Fibroblast of peridontal ligament (primary cell): Measurements from ENCODE around the gene NTN1.

Experiments
- DNase-seq: peaks from one replicate; pipeline ENCODE4 v3.0.0-alpha.2; 2010; ENCODE audit errors: extremely low read depth

The NTN1 gene

DNA sequence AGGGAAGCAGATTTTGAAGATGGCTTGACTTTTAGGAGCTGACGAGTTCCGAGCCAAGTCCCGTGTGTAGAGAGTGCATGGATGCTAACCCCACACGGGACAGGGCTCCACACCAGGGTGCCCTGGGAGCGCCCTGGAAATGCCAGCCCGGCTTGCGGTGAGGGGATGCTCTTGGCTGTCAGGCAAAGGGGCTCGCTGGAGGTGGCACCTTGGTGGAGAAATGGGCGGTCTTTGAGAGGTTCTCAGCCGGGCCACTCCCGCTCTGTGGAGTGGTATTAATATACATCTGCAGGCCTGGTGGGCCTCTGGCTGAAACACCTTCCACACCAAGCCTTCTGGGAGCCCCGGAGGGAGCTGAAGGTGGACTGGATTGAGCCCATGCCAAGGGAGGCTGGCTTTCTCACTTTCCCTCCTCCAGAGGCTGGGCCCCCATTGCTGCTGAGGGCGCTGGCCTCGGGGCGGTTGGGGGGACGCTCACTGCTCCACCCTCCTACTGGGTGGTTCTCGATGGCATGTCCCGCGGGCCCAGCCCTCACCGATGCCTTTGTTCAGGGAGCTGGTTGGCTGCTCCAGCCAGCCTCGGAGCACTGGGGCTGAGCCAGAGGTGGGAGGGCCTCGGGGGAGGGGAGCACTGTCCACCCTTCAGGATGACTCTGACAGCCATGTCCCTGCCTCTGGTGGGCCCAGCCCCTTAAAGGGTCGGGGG, 210.3 kb downstream of the NTN1 start:
- no peak for DNase-seq

DNA sequence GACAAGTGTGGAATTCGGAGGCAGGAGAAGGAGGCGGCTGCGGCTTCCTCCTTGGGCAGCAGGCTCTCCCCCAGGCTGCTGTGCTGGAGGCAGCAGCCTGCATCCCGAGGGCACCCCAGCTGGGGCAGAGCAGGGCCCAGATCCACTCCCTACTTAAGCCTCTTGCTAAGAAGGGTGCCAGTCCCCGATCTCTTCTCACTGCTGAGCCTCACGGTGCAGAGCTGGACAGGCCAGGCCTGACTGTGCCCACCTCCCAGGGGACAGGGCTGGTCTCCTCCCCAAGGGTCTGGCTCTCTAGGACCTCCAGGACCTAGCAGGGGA, 210.8 kb downstream of the NTN1 start:
- DNase-seq, result no peak

DNA sequence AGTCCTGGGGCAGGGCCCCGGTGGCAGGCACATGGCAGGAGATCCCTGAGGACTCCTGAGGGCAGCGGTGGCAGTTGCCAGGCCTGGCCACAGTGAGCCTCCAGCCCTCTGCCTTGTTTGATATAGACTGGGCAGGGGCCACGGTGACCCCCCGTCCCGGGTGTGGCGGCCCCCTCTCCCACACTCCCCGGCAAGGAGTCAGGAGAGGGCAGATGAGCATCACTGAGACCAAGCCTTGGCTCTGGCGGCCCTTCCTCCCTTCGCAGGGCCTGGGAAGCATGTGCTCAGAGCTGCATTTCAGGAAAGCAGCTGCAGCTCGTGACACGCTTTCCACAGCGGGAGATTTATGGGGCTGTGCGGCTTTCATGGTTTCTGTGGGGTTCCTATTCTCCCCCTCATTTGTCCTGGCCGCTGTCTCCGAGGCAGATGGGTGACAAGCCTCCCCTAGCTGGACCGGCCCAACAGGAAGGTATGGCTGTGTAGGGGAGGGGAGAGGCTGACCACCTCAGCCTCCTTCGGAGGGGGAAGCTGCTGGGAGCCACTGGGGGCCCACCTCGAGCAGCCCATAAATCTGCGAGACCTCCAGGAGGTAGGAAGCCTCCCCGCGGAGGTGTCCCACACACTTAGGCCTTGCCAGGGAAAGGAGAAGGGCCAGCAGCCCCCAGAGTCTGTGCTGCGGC, 211.4 kb downstream of the NTN1 start:
- no peak for DNase-seq

DNA sequence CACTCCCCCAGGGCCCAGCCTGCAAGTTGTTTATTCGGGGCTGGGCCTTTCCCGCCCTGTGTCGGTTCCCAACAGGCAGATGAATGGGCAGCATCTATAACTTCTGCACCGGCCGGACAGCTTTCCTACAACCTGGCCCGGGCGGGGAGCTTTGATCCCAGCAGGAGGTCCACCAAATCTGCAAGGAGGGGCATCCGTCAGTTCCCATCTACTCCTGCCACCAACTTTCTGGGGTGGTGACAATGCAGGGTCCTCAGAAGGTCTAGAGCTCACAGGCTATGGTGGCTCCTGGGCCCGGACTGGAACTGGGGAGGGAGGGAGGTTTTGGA, 211.9 kb downstream of the NTN1 start:
- no peak for DNase-seq

DNA sequence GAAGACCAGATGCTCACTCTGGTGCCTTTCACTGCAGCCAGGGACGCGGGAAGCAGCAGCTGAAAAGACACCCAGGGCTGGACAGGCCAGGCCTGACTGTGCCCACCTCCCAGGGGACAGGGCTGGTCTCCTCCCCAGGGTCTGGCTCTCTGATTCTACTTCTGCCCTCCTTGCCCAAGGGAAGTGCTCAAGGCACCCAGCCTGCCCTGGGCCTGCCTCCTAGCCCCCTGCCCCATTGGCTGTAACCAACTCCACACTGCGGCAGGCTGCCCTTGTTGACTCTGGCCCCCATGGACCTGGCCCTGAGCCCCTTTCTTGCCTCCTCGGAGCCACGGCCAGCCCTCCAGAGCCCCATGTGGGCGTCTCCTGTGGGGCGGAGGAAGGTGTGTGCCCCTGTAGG, 212.5 kb downstream of the NTN1 start:
- DNase-seq, result no peak

DNA sequence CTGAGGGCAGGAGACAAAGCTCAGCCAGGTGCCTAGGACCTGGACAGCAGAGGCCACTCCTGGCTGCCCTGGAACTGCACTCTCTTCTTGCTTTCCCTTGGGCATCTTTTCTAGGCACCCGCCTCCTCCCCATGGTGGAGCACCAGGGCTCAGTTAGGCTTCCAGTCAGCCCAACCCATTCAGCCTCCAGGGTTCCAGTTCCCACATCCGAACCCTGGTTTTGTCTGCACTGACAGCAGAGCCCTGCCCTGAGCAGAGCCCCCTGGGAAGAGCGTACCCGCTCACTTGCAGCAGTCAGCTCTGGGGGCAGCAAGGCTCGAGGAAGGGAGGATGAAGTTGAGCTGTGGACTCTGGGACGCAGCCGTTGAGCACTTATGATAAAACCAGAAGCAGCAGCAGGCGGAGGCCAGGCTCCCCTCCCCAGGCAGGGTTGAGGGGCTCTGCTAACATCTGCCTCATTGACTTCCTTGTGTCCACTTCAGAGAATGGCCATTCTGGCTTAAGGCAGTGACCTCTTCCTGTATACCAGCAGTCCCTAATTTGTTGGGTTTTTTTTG, 213.2 kb downstream of the NTN1 start:
- no peak for DNase-seq

DNA sequence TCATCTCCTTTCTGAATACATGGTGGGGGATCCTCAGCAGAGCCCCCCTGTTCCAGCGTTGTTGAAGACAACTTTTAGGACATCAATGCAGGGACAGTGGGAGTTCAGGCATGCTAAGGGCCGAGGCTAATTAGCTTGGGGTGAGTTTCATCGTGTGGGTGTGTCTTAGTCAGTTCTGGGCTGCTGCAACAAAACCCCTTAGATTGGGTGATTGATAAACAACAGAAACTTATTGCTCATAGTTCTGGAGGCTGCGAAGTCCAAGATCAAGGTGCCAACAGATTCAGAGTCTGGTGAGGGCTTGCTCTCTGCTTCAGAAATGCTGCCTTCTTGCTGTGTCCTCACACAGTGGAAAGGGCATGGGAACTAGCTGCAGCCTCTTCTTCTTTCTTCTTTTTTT, 214.0 kb downstream of the NTN1 start:
- DNase-seq, result no peak

DNA sequence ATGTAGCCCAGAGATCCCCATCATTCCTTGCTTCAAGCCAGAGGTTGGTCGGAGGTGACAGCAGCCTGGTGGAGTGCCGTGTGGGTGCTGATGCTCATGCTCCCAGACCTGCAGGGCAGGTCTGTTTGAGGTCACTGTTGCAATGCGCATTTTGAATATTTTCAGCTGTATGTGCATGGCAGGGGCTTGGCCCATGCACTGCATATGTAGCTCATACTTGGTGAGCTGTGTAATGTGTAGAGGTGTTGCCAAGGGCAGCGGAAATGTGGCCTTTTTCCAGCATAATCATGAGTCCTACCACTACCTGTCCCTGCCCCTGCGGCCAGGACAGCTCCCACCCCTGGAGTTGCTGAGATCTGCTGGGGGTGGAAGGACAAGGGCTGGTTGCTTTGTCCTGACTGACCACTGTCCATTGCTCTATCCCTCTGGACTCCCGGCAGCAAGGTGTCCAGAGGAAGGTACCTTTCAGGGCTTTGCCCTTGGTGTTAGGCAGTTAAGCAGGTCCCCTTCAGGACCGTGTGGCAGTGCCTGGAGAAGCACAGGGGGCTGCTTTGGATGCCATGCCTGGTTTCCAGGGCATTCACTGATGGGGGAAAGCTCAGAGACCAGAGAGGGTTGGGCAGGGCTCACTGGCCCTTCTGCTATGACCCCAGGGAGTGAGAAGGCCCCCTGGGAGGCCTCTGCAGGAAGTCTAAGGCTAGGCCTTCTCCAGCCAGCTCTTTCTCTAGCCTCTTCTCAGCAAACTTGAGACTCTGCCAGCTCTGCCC, 215.2 kb downstream of the NTN1 start:
- no peak for DNase-seq

DNA sequence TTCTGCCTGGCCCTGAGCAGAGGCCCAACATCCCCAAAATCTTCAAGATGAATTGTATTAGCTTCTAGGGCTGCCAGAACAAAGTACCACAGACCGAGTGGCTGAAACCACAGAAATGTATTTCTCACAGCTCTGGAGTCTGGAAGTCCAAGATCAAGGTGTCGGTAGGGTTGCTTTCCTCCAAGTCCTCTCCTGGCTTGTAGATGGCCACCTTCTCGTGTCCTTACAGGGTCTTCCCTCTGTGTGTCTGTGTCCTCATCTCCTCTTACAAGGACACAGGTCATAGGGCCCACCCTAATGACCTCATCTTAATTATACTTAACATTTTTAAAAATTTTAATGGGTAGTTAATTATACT, 215.7 kb downstream of the NTN1 start:
- DNase-seq, result no peak

DNA sequence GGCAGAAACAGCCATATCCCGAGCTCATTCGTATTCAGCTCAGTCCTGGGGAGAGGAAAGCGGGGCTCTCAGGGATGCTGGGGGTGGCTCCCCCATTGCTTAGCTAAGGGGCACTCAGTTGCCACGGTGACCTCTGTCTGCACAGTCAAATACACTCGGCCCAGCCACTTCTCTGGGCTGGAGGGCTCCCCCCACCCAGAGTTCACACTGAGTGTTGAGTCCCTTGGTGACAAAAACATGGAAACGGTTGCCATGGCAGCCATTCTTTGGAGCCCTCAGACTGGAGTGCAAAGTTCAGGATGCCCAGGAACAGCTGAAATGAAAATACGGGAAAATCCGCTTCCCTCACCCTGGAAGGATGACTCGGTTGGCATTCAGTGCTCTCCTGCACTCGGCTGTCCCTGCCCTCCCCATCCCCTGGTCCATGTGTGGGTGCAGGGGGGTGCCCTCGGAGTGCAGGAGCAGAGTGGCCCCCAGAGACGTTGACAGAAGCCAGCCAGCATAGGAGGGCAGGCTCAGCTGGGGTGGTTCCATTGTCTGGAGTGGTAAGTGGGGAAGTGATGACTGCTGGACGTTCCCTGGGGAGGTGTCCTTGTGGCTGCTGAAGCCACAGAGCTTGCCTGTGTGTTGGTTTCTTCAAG, 216.5 kb downstream of the NTN1 start:
- DNase-seq, result no peak

DNA sequence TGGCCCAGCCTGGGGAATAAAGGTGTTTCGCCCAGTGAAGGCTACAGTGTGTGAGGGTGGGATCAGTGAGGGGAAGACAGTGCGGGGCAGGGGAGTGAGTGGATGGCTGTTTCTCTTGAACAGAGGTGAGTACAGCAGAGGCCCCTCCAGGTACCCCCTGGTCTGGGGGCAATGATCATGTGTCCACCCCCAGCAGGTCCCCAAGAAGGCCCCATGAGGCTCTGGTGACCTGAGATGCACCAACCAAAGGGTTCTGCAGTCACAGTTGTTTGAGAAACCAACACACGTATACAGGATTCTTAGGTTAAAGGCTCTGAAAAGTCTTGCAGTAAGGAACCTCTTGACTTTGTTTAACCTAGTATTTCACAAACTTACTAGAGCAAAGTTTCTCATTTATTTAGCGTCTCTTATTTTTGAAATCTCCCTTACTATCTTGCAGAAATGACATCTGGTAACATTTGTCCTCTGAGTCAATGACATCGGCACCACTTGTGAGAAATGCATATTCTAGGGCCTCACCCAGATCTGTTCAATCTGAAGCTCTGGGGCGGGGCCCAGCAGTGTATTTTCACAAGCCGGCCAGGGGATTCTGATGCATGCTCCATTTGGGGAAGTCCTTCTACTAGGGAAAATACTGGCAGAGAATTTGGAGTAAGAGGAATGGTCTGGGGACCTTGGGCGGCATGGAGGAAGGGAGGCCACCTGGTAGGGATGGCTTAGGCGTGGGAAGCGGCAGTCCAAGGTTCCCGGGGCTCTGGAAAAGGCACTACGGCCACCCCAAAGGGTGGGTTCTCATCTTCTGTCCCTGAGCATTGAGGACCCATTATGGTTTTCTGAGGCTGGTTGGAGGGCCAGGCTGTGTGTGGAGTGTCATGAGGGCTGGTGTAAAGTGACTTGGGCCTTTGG, 217.3 kb downstream of the NTN1 start:
- DNase-seq, result no peak

DNA sequence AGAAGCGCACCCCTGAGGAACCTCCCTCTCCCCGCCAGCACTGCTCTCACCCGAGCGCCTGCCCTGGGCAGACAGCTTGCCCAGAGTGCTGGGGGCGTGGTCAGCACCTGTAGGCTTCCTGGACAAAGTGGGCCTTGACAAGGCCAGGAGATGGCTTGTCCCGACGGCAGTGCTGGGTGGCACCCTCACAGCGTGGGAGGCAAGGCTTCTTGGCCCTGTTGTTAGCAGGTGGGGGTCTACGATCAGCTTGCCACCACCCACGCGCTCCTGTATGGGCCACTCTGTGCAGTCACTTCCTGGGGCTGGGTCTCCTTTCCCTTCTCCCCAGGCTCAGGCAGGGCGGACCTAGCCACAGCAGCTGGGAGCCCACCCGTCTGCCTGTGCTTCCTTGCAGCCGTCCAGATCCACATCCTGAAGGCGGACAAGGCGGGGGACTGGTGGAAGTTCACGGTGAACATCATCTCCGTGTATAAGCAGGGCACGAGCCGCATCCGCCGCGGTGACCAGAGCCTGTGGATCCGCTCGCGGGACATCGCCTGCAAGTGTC, 218.0 kb downstream of the NTN1 start:
- DNase-seq, result no peak

DNA sequence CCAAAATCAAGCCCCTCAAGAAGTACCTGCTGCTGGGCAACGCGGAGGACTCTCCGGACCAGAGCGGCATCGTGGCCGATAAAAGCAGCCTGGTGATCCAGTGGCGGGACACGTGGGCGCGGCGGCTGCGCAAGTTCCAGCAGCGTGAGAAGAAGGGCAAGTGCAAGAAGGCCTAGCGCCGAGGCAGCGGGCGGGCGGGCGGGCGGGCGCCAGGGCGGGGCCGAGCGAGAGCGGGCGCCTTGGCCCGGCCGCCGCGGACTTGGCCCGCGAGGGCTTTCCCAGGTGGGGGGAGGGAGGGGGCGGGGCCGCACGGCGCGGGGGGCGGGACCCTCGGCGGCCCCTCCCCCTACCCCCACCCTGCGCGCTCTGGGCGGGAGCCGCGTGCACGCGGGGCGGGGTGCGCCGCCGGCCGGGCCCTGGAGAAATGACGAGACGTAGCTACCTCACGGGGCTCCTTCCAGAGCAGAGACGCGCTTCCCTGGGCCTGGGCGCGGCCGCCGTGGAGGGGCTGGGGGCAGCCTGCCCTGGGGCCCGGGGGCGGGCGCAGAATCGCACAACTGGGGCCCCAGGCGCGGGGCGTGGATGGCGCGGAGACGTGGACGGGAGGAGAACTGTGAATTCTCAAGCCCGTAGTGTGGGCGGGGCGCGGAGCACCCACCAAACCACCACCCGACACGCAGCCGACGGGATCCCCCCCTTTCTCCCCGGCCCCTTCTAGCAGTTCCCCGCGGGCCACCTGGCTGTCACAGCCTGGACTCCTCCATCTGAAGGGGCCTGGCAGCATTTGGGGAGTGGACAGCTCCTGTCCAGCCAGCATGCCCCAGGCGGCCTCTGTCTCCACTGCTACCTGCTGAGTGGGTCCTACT, 218.7 kb downstream of the NTN1 start:
- peak; percentile 35 for DNase-seq

DNA sequence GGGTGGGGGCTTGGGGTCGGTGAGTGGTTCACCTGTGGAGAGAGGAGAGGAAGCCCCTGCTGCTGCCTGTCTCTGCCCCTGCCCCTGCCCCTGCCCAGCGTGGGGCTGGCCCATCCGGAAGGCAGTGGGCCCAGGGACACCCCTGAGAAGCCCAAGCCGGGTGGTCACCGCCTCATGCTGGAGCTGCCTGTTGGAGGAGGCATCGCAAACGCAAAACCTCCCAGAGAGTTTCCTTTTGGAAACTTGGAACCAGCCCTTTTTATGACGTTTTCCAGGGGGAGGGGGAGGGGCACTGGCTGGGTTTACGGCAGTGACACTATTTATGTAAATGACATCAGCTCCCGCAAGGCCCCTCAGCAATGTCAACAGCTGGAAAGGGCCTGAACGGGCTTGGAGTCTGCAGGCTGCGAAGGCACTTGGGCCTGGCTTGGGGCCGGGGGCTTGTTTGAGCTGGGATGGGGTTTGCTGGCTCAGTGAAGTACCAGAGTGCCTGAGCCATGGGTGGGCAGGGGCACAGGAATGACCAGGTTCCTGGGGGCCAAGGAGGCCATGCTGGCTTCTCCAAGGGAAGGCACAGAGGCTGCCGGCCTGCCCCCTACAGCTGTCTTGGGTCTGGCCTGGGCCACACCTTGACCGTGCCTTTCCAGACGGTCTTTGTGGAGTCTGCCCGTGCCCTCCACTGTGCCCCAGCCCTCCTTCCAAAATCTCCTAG, 219.5 kb downstream of the NTN1 start:
- DNase-seq, result peak; percentile 58

DNA sequence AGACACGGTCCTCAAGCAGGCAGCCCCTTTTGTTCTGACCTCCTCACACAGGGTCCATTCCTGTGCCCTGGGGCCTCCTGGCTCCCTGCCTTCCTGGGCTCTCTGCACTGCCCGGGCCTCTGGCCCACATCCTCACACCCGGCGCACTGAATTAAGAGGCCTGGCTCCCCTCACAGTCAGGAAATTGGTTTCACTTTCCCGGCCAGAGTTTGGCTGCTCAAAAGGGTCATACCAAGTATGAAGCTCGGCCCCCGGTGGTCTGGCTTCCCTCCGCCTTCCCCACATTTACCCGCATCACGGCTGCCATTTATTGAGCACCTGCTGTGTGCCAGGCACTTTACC, 220.0 kb downstream of the NTN1 start:
- DNase-seq, result peak; percentile 28

DNA sequence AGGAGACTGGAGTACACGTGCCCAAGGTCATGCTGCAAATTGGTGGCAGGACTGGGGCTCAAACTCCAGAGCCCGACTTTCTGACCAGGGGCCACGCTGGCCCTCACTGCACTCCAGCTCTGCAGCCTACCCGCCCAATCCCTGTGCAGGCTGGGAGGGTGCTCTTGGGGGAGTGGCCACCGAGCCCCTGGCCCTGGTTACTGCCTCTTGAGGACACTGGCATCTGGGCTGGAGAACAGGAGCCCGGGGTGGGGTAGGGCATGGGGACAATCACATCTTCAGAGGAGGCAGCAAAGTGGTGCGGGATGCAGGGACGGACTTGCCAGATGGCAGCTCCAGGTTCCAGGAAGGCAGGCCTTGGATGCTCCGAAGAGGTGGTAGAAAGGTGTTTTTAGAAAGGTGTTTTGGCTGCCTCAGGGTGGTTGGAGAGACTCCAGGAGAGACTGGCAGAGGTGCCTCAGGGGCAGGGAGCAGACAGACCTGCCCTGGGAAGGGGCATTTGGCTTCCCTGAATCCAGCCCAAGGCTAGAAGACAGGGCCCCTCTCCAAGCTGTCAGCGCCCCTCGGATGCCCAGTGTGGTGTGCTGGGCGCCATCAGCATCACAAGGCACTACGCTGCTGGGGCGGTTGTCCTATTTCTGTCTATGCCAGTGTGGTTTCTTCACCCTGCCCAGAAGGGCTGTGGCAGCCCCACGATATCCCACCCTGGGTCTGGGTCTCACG, 220.6 kb downstream of the NTN1 start:
- DNase-seq, result no peak

DNA sequence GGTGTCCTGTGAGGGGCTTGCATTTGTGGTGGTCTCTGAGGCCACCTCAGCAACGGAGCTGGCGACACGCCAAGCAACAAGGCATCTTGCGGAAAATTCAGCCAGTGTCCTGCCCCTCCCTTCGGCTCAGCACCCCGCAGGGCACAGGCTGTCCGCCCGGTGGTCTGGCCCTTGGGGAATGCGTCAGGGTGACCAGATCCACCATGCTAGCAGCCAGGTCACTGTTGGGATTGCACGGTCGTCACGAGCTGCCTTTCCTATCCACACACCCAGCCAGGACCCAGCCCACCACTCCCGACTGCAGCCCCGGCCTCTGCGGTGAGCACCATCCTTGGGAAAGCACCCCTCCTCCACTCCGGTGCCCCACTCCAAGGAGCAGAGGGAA, 221.2 kb downstream of the NTN1 start:
- no peak for DNase-seq

DNA sequence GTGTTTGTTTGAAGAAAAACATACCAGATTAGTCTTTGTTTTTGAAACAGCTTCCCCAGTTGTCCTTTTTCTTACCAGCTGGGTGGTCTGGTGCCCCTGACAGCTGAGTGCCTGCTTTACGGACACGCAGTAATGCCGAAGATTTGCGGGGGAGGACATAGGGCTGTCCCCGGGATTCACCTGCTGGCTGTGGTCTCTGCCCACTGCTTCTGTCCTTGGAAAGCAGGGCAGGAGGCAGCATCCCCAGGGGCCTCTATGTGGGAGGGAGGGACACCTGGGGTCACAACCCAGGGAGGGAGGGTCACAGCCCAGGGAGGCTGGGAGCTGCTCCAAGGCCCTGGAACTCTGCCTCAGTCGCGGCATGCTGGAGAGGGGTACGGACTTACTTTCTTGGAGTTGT, 221.7 kb downstream of the NTN1 start:
- DNase-seq, result no peak
